Myocyte (in vitro differentiated cells): ENCODE measurements around the gene LHX1. TPM values are rescaled to one million over a fixed set of nuclear protein-coding genes. Genes with fewer than 3 reads are reported as not detected.

Source experiments
- DNase-seq: peaks from one replicate; pipeline ENCODE4 v3.0.0-alpha.2; 2012; ENCODE audit warnings: low read depth
- total RNA-seq: library from RNA; depleted of rRNA; stranded (reverse); fragments of >200 nt; gene quantifications from 2 replicates; pipeline ENCODE4 v1.2.3, GENCODE V29; 2014

Gene LHX1
- total RNA-seq, 1 donor from 2014 or later, result not detected

DNA sequence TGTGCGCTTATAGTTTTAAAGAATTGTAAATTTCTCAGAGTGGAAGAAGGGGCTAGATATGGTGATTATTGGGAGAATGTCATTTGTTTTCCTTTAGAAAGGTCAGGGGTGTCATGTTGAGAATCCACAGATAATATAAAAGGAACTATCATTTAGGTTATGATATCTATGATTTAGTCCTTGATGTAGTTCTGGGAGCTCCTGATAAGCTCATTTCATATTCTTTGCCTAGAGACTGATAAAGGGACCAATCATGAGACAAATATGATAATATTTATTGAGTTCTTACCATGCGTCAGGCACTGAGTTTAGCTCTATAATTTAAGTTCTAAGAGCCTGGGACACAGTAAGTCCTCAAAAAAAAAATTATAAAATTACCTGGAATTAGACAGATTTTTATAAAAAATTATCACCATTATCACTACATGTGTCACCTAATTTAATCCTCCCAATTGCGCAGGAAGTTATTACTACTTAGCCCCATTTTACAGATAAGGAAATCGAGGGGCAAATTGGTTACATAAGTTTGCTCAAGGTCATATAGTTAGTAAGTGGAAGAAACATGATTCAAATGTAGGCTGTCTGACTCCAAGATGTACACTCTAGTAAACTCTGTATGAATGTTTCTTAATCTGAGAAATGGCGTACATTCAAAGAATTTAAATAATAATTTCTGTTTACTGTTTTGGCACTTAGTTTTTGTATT lies 14.0 kb downstream of the LHX1 start:
- DNase-seq, result no peak

DNA sequence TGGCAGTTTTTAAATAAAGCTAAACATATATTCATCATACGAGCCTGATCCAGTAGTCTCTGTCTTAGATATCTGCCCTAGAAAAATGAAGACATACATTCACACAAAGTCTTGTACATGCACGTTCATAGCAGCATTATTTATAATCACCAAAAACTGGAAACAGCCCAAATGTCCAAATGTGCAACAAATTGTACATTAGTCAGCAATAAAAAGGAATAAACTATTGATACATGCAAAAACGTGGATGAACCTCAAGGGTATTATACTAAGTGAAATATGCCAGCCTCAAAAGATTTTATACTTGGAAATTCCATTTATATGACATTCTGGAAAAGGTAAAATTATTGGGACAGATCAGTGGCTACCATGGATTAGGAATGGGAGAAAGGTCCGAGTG lies 34.2 kb downstream of the LHX1 start:
- no peak for DNase-seq

DNA sequence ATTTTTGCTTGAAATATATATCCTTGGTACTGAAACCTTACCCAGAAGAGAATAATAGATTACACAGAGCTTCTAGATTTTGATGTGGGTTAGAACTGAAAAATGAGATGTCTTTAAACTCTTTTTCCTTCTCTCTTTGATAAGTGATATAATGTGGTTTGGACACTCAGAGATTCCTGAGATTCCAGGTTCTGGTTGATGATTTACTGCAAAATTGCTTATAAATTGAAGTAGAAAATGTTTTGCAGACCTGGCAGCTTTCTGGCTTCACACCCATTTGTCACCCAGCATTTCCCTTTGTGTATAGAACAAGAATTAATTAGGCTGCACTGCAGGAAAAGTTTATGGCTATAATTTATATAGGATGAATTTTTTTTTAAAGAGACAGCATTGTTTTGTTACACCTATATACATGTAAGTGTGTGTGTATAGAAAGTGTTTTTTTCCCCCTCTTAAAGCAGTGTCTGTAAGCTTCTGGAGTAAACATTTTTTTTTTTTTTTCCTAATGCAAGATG lies 35.0 kb downstream of the LHX1 start:
- DNase-seq, result no peak

DNA sequence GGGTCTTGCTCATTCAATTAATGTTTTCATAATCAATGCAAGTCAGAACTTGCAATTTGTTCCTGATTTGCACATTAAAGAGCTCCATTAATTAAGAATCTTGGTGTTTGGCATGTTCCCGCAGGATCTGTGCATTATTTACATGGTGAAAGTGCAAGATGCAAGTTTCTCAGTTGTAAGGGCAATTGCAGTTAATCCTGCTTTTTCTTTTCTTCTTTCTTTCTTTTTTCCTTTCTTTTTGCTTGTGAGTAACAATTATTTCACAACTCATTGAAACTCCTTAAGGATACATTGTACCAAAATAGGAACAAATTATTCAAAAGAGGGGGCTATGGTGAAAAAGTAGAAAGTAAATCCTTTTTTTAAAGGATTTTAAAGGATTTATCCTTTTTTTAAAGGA lies 35.6 kb downstream of the LHX1 start:
- no peak for DNase-seq

DNA sequence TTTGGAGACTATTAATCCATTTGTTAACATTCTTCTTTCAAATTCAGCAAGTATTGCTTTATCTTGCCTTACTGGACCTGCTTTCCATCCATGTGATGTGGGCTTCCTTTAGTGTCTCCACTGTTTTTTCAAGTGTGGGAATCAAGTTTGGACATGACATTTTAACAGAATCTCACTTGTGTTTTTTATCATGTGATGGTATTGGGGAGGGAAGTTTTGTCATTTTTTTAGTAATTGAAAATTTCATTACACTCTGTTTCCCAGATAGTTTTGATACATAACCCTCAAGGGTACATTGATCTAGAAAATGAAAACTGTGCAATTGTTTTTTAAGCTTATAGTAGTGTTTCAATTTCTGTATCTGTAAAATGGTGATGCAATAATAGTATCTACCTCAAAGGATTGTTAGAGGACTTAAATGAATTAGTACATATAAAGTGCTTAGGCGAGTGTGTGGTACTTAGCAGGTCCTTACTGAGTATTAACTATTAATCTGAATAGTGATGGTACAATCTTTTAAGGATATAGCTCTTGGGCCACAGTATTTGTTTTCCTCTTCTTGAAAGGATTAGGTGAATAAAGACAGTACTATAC lies 38.7 kb downstream of the LHX1 start:
- DNase-seq, result no peak

DNA sequence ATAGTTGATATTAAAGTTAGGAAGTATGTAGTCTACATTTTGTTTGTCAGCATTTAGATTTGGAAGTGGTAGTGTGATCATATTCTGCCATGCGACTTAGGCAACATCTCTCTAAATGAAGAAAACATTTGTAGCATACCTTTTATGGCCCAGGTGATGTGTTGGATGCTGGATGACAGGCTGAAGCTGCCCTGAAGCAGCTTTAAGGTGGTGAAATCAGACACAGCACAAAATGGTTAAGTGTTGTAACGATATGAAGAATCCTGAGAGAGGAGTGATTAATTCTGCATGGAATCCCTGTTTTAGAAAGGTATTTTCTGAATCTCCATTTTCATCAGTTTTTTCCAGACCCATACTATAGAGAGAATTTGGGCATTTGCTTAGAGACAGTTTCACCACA lies 39.8 kb downstream of the LHX1 start:
- DNase-seq, result no peak

DNA sequence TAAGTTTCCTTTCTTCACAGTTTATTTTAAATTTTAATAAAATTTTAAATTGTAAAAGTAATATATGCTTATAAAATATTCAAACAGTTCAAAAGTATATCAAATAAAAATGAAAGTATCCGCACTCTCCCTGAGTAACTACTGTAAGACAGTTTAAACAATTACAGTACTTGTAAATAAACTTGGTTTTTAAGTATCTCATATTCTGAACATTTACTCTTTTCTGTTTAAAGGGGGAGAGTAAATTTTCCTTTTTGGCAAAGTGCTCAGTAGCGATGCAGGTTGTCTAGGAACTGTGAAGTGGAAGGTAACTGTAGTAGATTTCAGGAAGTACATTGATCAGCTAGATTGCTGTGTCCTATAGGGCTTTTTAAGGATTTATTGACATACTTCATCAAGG lies 40.3 kb downstream of the LHX1 start:
- DNase-seq, result no peak

DNA sequence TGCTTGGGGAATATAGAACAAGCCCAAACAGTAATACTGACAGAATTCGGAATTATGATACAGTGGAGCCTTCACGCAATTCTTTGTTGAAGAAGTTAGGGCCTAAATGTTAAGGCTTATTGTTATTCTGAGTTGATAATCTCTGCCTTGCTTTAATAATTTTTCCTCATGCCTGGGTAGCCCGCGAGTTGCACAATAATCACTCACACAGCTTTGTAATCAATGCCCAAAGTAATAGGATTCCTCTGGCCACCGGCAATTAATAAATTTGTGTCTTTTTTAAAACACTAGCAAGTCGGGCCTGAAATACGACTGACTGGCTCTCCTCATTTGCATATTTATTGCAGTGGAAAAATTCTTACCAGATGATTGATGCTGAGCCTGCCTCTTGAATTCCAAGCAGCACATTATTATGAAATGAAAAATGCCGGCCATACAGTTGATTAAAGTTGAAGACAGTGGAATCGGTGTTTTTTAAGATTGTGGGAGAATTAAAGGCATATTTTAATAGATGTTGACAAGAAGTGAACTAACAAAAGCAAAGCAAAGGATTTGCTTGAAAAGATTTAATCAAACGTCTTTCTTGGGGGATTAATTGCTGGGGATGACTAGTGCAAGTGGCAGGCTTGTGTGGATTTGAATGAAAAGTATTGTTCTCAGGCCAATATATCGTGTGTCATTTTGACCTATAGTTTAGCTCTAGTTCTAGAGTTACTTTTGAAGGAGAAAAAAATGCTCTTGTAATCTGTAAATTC lies 41.7 kb downstream of the LHX1 start:
- no peak for DNase-seq

DNA sequence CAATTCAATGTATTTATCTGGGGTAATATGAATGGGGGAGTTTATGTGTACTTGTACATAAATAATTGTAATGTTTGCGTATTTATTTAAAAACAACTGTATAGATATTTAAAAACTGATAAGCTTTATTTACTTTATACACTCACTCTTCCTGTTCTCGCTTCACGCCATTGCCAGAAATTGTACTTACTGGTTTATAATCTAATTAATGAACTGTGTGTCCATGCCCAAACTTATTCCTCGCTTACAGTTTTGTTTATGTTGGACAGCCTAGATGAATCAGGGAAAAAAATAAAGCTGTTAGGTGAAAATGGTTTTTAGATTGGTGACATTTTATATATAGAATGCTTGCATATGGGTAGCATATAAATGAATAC lies 42.3 kb downstream of the LHX1 start:
- no peak for DNase-seq

DNA sequence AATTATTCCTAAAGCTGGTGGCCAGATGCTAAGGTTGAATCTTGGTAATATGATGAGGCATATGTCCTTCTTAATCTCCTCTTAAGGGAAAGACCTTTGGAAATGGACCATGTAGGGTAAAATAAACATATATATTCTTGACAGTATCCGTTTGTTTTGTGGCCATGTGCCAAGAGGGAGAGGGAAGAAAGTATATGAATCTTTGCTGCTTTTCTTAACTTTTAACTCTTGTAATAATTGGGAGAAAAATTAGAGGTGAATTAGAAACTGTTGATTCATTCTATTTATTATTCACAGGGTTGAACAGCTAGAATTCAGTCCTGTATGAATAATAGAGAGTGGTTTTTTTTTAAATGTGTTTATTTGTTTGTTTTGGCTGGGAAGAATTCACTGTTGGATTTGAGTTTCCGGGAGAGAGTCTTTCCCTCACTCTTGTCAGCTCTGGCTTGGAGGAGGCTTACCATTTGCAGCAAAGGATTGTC lies 43.0 kb downstream of the LHX1 start:
- peak; percentile 22 for DNase-seq

DNA sequence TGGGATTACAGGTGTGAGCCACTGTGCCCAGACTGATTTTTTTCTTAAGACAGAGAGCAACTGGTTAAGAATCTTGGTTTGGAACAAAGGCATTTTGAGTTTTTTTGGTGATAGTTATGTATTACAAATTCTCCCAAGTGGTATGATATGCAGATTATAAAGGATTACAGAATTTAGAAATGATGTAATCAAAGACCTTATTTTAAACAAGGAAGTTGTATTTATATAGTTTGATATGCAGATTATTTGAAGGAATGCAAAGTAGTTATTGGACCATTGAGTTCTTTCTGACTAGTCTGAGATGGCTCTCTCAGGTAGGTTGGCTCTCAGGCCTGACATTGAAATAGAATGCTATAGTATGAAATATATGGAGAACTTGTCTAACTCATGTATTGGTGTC lies 46.3 kb downstream of the LHX1 start:
- no peak for DNase-seq

DNA sequence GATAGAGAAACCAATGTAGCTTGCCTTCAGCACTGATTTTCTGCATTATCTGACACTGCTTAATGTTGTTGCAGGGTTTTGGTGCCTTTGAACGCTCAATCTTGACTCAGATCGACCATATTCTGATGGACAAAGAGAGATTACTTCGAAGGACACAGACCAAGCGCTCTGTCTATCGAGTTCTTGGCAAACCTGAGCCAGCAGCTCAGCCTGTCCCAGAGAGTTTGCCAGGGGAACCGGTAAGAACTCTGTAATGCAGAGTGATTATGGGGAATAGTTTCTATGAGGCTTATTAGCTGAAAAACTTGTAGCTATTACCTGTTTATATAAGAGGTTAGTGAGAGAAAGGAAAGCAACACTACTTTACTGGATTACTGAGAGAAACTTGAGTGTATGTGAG lies 51.9 kb downstream of the LHX1 start:
- DNase-seq, result no peak

DNA sequence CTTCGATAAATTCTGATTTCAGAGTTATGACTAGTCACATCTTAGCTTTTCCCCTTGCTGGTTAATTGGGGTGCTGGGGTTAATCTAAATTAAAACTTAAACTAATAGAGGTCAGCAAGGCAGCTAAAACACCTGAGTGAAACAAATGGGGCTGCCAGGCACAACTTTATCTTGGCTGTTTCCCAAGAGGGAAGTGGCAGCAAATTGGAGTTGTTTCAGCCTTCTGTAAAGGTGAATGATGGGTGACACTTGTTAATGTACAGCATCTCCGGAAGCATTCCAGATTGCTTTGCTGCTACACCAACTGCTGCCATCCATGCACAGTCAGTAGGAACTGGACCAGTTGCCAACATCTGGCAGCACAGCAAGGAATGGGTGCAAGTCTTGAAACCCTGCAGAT lies 55.4 kb downstream of the LHX1 start:
- DNase-seq, result no peak

DNA sequence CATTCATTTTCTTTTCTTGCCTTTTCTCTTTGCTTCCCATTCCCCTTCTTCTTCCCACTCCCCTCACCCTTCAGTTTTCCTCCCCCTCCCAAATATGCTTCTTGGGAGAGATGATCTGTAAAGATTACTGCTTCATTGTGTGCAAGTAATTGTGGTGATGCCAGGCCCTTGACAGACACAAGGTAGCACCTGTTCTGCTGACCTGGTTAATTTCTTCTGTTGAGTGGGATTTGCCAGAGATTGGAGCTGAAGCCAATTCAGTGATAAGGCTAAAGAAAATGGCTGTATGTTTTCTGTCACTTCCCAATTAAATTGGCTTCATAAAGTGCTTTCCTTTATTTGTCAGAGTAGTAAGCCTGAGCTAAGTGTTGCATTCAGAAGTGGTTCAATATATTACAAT lies 56.0 kb downstream of the LHX1 start:
- no peak for DNase-seq

Other genes with a start within 250 kb of the LHX1 start
- 35.9 and 36.1 TPM in 2 replicates for gene AATF, start 11.5 kb downstream of the LHX1 start, total RNA-seq